Pulmonary artery endothelial cell (primary cell): ENCODE data around the gene PDE11A. TPM values are rescaled to one million over a fixed set of nuclear protein-coding genes. Genes with fewer than 3 reads are reported as not detected.
A peak's percentile ranks its signal among the peaks of the same experiment; 100 is the strongest.
"Not testable (repeated sequence)": the region's sequence is repeated elsewhere in the genome, so short reads cannot be mapped to it uniquely, and the experiment has no call there.

Experiments used
- DNase-seq: peaks from one replicate; pipeline ENCODE4 v3.0.0-alpha.2; 2011; ENCODE audit warnings: low read depth, low spot score
- total RNA-seq: library from RNA; depleted of rRNA; stranded (reverse); fragments of >200 nt; gene quantifications from 2 replicates; pipeline ENCODE4 v1.2.3, GENCODE V29; 2014

Gene PDE11A
- under 0.01 and 0.04 TPM in 2 replicates for total RNA-seq

DNA sequence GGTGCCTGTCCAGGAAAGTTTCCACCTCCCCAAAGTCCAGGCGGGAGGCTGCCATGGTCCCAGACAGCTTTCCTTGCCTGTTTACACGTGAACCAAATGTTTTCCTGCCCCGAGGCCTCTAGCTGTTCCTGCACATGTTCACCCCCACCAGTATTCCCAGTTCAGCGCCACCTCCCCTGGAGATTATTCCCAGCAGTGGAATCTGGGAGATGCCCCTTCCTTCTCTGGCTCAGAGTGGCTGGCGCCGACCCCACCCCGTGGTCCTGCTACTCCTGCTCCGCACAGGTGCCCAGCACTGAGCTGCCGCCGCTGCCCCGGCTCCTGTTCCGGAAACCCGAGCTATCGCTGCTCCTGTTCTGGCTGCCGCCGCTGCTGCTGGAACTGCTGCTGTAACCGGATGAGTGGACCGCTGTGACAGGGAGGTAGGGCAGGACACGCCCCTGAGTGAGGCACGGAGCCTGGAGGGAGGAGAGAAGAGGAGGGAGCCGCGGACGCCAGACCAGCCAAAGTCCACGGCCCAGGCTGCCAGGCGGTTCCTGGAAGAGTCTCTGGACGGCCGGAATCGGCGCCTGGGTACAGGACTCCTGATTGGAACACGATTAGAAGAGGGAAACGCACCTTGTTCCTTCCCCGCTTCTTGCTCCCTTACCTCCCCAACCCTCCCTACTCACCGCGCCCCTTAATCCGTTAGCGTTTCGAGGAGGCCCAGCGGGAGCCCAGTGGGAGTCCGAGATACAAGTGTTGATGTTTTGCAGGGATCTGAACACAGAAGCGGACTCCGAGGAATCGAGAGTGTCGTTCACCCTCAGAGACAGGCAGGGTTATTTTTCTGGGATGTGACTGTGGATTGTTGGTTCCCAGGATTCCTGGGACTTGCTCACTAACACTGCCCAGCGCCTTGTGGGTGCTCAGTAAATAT, at the start of gene PDE11A:
PDE11A (minus strand) TSS at position 395 of the 919 bp plus-strand sequence; CDS start at position 55, 340 bp downstream.
- DNase-seq = peak; percentile 10

DNA sequence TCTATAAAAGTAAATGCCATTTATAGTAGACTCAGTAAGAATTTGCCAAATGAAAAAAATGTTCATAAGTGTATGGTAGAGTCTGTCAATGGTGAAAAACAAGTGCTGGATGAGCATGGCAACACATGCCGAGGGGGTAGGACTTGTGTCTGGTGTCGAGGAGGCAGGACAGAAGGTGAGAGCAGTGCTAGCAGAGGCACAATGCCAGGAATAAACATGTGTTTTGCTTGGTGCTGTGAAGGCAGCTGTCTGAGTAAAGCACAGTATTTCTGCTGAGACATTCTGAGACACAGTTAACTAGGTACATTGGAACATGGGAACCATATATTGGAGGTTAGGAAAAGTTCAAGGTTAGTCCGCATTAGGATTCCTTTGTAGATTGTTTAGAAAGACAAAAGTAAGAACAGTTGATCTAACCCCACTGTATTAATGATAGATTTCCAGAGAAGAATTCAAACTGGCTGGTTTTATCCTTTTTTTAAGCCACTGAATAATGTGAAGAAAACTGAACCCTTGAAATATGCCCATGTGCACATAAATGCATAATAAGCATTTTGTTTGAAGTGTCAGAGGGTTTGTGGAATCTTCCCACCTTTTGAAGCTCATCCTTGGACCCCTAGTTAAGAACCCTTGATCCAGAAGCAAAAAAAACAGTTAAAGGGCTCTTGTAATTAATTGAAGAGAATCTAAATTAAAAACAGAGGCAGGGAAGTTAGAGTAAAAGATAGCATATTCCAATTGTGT, 46.8 kb upstream of the PDE11A start:
- no peak for DNase-seq

DNA sequence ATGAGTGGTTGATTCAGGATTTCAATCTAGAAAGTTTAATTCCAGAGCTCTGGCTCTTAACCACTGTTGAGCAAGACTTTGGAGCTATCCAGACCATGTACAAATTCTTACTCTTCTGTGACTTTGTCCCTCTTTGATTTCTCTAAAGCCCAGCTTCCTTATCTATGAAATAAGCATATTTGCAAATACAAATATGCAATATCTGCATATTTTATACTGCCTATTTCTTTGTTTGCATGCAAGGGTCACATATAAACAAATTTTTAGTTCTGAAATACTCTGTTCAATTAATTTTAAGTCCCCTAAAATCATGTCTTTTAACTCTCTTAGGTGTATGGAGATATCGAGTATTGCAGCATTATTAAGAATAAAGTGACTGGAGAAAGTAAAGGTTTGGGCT, 45.1 kb upstream of the PDE11A start:
- no peak for DNase-seq

DNA sequence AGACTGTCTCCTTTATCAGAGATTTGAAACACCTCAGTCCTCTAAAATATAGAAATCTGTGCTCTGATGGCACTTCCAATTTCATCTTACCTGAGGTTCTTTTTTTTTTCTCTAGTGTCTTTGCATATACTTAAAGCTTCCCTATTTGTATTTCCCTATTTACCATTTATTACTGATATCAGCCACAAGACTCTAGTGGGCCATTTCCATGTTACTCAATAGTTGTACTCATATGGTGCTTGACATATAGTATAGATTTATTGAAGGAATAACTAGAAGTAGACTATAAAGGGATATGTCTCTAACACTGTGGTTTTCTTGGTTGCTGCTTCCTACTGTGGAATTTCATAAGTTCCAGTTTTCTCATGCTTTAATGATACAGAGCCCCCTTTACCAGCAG, 42.7 kb upstream of the PDE11A start:
- no peak for DNase-seq

DNA sequence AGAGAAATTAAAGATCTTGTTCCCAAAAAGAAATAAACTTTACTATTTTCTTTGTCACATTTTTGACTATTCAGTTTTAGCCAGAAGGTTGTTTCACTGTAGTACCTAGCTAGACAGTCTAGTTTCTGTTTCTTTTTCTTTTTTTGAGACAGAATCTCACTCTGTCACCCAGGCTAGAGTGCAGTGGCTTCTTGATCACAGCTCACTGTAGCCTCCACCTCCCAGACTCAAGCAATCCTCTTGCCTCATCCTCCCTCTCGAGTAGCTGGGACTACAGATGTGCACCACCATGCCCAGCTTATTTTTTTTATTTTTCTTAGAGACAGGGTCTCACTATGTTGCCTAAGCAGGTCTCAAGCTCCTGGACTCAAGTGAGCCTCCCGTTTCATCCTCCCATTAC, 41.9 kb upstream of the PDE11A start:
- no peak for DNase-seq

DNA sequence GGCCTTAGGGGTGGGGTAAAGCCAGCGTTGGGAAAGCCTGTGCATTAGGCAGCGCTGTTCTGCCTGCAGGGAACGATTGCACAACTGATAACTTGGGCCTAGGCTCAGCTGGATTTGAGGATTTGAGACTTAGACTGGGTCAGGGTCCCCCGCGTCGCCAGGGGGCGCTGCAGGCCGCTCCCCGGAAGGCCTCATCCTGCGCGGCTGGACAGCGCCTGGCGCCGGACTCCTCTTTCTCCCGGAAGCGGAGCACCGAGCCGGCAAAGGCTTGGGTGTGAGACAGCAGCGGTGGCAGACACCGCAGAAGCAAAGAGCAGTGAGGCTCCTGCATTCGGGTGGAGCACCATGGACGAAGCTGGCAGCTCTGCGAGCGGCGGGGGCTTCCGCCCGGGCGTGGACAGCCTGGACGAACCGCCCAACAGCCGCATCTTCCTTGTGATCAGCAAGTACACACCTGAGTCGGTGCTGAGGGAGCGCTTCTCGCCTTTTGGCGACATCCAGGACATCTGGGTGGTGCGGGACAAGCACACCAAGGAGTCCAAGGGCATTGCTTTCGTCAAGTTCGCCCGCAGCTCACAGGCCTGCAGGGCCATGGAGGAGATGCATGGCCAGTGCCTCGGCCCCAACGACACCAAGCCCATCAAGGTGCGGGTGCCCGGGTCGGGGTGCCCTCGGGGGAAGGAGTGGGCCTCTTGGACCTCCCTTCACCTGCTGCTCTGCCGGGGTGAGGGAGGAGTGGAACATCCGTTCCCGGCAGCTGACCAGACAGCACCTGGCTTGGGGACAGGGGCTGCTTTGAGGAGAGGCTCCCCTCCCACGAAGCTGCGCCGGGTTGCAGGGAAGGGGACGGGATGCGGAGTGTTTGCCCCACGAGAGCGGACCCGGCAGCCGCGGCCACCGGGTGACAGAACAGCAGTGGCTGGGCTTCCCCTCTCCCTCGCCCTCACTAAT, 39.9 kb upstream of the PDE11A start, which contains the start of gene RBM45:
RBM45 (plus strand) TSS at position 236 of the 951 bp plus-strand sequence; CDS start at position 346, 110 bp downstream.
- DNase-seq = peak; percentile 51

DNA sequence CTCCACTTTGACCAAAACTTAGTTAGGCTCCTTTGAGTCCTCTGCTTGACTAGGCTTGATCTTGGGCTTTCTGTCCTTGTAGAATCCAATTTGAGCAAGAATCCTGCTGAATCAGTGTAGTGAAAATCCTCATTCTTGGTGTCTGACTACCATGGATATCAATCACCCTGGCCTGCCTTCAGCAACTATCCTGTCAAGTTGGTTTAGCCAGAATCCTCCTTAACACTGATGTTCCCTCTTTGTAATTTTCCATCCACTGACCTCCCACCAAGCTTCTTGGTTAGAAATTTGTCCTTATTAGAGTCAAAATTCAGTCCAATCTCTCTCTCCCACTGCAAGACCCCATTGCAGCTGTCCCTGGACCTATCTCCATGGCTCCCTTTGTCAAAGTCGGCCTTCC, 39.2 kb upstream of the PDE11A start:
- DNase-seq = no peak

DNA sequence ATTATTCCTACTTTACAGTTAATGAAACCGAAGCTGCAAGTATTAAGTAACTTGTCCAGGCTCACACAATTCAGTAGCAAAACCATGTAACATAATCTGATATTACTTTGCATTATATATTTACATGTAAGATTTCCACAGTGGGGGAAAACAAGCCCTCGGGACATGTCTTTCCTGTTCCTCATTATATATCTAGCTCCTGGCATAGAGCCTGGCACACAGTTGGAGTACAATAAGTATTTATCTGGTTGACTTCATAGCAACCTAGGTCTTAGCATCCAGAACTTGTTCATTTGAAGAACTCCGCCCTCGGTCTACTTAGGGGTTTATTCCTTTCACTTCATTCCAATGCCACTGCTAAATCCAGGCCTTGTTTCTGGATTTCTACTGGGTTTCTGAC, 38.1 kb upstream of the PDE11A start:
- DNase-seq = no peak

DNA sequence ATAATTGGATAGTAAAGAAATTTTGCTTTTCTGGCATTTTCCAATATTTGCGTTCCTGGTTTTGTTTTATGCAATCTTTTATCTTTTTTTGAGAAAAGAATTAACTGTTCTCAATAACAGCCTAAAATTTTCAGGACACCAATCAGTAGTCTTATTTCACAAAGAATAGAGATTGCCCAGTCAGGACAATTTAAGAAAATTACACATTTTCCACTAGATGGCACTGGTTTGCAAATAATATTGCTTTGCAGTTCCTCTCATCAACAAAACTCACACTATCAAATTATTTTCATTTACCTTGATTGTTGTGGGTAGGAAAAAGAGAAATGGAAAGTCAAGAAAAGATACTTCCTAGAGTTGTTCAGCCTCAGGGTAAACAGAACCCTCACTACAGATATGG, 37.2 kb upstream of the PDE11A start:
- peak; percentile 5 for DNase-seq

DNA sequence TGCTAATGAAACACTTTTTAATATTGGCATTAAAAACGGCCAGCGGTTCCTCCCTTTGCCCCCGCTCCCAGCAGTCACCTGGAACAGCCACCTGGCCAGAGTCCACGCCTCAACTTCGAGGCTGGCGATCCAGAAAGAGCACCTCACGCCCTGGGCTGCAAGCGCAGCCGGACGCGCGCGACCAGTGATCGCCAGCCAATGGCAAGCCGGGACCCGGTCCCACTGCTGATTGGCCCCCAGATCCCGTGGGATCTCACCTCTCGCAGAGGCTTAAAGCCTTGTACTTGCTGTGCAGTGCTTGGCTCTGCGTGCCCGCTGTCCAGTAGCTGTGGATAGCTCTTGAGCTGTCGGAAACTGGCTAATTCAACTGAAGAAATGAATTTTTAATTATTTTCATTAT, 35.6 kb upstream of the PDE11A start:
- DNase-seq = no peak

DNA sequence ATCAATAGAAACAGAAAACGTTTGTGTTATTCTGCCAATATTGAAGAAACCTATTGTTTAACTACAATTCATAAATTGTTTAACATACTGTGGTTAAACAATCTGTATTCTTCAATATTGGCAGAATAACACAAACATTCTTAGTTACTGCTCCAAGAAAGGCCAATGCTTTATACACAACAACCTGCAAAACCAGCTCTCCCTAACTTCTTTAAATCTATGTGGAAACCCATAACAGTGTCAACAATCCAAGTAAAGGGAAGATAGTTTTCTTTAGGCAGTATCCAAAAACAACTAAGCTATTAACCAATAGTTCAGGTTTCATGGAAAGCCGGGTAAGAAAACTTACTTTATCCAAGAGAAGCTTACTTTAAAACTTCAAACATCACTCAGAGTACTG, 33.5 kb upstream of the PDE11A start:
- no peak for DNase-seq

DNA sequence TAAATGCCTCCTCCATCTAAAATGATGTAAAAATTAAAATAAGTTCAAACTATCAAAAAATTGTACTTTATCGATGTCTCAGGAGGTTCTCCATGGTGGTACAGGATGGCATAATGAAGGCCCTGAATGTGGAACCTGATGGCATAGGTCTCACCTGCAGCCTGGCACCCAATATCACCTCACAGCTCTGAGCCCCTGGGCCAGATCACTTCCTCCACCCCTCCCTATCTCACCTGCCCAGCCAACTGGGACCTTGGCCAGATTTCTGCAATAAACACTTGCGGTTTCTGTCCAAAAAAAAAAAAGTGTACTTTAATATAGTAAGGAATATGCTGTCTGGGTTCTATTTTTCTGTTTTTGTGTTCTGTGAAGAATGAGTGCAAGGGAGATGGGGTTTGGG, 33.0 kb upstream of the PDE11A start:
- DNase-seq = no peak

DNA sequence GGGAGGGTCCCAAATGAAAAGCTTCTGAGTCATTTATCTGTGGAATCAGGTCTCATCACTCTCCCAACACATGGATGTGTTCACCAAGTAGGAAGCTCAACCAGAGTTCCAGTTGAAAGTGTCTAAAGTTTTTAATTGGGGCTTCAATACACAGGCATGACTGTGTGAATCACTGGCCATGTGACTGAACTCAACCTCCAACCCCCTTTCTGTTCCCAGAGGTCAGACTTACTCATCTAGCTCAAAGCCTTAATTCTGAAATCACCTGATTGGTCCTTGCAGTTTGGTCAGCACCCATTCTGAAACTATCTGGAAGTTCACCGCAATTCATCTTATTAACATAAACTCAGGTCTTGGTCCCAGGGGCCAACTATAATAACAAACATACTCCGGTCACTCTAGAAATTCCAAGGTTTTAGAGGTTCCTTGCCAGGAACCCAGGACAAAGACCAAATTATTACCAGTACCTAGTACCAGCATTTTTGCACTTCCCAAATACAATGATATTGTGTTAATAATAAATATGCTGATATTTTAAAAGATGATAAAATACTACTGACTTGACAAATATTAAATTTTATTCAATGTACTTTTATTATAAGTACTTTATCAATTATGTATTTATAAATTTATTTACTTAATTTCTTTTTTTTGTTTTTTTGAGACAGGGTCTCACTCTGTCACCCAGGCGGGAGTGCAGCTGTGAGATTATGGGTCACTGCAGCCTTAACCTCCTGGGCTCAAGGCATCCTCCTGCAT, 28.9 kb upstream of the PDE11A start:
- DNase-seq = no peak

DNA sequence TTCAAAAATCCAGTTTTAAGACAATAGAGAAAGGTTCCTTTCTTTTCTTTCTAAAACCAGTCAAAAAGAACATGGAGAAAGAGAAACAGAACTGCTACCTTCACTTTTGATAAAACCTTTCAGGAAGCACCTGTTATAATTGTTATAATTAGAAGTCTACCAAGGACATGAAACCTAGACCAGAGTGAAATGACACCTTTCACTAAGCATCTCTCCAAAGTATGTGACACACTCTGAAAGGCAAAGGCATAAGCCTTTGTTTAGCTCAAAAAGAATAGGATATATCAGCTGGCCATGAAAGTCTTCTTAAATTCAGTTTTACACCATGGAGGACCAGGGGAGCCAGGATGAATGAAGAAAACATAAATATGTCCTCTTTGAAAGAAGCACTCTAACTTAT, 20.9 kb upstream of the PDE11A start:
- DNase-seq = no peak

DNA sequence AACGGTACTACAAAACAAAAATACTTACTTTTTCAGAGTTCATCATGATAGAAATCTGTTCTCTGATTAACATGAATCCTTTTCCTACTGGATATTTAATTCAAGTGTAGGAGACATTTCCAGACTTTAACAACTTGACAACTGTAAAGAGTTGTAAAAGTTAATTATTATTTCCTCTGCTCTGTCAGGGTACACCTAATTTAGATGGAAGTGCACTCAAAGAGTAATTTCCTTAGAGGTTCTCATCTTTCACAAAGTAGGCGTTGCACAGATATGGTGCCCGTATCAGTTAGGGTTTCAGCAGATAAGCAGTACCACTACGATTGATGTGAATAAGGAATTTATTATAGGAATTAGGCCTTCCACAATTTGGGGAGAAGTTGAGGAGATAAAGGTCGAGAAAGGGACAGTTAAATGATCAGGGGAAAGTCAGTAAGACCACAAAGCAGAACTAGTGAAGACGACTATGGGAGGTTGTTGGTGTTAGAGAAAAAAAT, 16.2 kb upstream of the PDE11A start:
- DNase-seq = no peak

DNA sequence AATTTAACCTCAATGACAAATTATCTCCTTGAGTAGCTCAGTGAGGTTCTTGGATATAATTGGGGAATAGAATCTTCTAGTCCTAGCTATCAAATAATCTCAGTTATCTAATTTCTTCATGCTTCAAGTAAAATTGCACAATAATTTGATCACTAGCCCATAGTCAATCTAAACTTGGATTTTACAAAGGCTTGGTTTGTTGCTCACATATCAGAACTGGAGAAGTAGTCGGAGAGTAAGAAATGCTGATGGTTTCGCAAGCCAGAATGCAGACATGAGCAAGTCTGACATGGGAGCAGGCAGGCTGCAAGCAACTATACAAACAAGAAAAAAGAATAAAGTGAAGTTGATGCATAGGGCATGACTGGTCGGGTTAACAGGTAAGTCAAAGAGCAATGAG, 11.7 kb upstream of the PDE11A start:
- DNase-seq = no peak

DNA sequence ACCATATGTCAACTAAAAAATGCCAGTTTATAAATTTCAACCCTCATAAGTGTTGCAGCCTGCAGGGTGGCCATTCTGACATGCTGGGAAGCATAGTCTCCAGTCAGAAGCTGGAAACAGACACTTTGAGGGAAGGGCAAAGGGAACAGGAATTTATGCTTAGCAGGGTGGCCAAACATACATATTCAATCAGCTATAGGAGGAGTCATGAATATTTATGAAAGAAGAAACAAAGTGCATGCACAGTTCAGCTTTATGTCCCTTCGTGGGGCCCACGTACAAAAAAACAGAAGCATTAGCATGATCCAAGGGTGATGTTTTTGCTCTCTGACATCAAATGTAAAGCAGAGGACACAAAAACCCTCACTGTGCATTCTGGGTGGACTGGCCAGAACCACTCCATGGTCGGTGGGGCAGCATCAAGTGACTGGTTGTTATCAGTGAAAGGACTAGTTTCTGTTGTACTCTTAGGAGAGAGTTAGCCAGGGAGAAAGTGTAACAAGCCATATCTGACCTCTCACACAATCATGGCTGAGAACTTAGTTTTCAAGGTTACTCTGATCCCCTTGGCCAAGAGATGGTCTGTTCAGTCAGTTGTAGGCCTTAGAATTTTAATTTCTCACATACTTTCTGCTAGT, 9.9 kb upstream of the PDE11A start:
- no peak for DNase-seq

DNA sequence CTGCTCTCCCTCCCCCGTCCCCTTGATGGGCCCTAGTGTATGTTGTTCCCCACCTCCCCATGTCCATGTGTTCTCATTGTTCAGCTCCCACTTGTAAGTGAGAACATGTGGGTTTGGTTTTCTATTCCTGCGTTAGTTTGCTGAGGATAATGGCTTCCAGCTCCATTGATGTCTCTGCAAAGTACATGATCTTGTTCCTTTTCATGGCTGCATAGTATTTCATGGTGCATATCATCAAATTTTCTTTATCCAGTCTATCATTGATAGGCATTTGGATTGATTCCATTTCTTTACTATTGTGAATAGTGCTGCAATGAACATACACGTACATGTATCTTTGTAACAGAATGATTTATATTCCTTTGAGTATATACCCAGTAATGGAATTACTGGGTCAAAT, 6.7 kb upstream of the PDE11A start:
- DNase-seq = not testable (repeated sequence)

DNA sequence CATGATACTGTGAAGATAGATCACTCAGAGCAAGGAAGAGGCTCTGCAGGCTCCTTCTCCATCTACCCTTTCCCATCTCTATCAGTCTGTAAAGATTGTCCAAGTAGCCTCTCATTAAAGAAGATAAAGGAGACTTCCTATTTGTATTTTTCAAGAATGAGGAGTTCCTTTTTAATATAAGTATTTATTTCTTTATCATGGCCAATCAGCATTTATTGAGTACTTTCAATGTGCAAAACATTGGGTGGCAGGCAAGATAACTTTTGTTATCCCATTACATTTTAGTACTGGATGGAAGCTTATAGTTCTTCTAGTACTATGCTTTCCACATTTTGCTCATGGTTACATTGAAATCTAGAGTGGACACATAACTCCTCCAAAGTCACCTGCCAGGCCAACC, 3.6 kb upstream of the PDE11A start:
- DNase-seq = no peak

DNA sequence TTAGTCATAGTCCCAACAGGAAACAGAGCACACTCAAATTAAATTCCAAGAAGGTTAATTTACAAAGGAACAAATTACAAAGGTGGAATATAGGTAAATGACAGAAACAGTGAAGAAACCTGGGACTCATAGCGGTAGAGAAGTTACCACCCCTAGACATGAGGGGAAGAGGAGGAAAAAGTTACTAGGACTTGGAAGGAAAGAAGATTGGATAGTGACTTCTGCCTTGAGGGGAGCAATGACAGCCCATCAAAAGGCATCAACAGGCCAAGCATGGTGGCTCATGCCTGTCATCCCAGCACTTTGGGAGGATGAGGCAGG, 2.4 kb upstream of the PDE11A start:
- no peak for DNase-seq
